Mesenchymal stem cell (in vitro differentiated cells and primary cell): ENCODE data around the gene CAMK1G.

Experiments
- DNase-seq: peaks from one replicate; pipeline ENCODE4 v3.0.0-alpha.2; 2013
- H2AFZ ChIP-seq: one replicate; pipeline ENCODE4 v1.6.1; 2013; ENCODE audit warnings: low read depth, mild to moderate bottlenecking, control low read depth, inconsistent platforms, low read length, moderate library complexity
- H2AK5ac ChIP-seq: 2 replicates; pipeline ENCODE4 v1.6.1; 2013; ENCODE audit warnings: low read length, moderate library complexity, mild to moderate bottlenecking, inconsistent platforms; ENCODE audit not compliant: severe bottlenecking
- H2BK120ac ChIP-seq: one replicate; pipeline ENCODE4 v1.6.1; 2013; ENCODE audit warnings: low read depth, mild to moderate bottlenecking, inconsistent platforms, low read length, moderate library complexity
- H2BK12ac ChIP-seq, 2 experiments: one replicate each; pipeline ENCODE4 v1.6.1; 2013; ENCODE audit warnings: inconsistent platforms in 2 of 2, low read length in 2 of 2, mild to moderate bottlenecking in 2 of 2, moderate library complexity in 2 of 2, control low read depth in 1 of 2
- H2BK15ac ChIP-seq: one replicate; pipeline ENCODE4 v1.6.1; 2013; ENCODE audit warnings: mild to moderate bottlenecking, low read depth, inconsistent platforms; ENCODE audit not compliant: poor library complexity, severe bottlenecking
- H2BK5ac ChIP-seq: 2 replicates; pipeline ENCODE4 v1.6.1; 2013; ENCODE audit warnings: low read depth, mild to moderate bottlenecking, low read length, control low read depth, inconsistent platforms; ENCODE audit not compliant: poor library complexity, severe bottlenecking
- H3K14ac ChIP-seq, 2 experiments: one replicate each; pipeline ENCODE4 v1.6.1; 2013; ENCODE audit warnings: inconsistent platforms in 2 of 2, low read length in 2 of 2, control low read depth in 1 of 2, mild to moderate bottlenecking in 1 of 2, moderate library complexity in 1 of 2
- H3K18ac ChIP-seq, 2 experiments: one replicate each; pipeline ENCODE4 v1.6.1; 2013; ENCODE audit warnings: inconsistent platforms in 2 of 2, low read length in 2 of 2, control low read depth in 1 of 2, low read depth in 1 of 2, mild to moderate bottlenecking in 1 of 2
- H3K23ac ChIP-seq, 2 experiments: one replicate each; pipeline ENCODE4 v1.6.1; 2013; ENCODE audit warnings: inconsistent platforms in 2 of 2, low read length in 2 of 2, mild to moderate bottlenecking in 2 of 2, moderate library complexity in 2 of 2, control low read depth in 1 of 2
- H3K27ac ChIP-seq: 2 replicates; pipeline ENCODE4 v1.5.1; 2013; ENCODE audit warnings: mild to moderate bottlenecking, moderate library complexity, low read length, control low read depth, inconsistent platforms; ENCODE audit not compliant: poor library complexity, severe bottlenecking
- H3K27me3 ChIP-seq, 2 experiments: 2 replicates each; pipeline versions ENCODE4 v1.6.1 to v1.7.0; 2013; ENCODE audit warnings: low read length in 2 of 2, mild to moderate bottlenecking in 2 of 2, moderate library complexity in 2 of 2, control low read depth in 1 of 2, inconsistent platforms in 1 of 2; ENCODE audit not compliant: control insufficient read depth in 1 of 2, insufficient read depth in 1 of 2
- H3K36me3 ChIP-seq, 2 experiments: 2 replicates each; pipeline versions ENCODE4 v1.6.1 to v1.7.0; 2013; ENCODE audit warnings: low read length in 2 of 2, control low read depth in 1 of 2, inconsistent platforms in 1 of 2, low read depth in 1 of 2, mild to moderate bottlenecking in 1 of 2; ENCODE audit not compliant: insufficient read depth in 2 of 2, control insufficient read depth in 1 of 2
- H3K4ac ChIP-seq, 2 experiments: one replicate each; pipeline ENCODE4 v1.6.1; 2013; ENCODE audit warnings: inconsistent platforms in 2 of 2, low read length in 2 of 2, mild to moderate bottlenecking in 2 of 2, moderate library complexity in 2 of 2, control low read depth in 1 of 2, low read depth in 1 of 2
- H3K4me1 ChIP-seq: 2 replicates; pipeline ENCODE4 v1.6.1; 2013; ENCODE audit warnings: low read depth, low read length, control low read depth; ENCODE audit not compliant: control insufficient read depth, insufficient read depth
- H3K4me2 ChIP-seq: 2 replicates; pipeline ENCODE4 v1.6.1; 2013; ENCODE audit warnings: low read length, mild to moderate bottlenecking, inconsistent platforms; ENCODE audit not compliant: poor library complexity, severe bottlenecking
- H3K4me3 ChIP-seq, 2 experiments: 2 replicates each; pipeline versions ENCODE4 v1.5.1 to v1.7.0; 2013; ENCODE audit warnings: low read length in 2 of 2, mild to moderate bottlenecking in 2 of 2, control low read depth in 1 of 2, low read depth in 1 of 2; ENCODE audit not compliant: insufficient read depth in 1 of 2
- H3K79me1 ChIP-seq: replicated peaks from 2 replicates; pipeline ENCODE4 v1.6.1; 2013; ENCODE audit warnings: mild to moderate bottlenecking, control low read depth, low read length, inconsistent platforms; ENCODE audit not compliant: poor library complexity, severe bottlenecking
- H3K9ac ChIP-seq: 2 replicates; pipeline ENCODE4 v1.7.0; 2013; ENCODE audit warnings: mild to moderate bottlenecking, low read length, moderate library complexity
- H3K9me3 ChIP-seq: 2 replicates; pipeline ENCODE4 v1.7.0; 2013; ENCODE audit warnings: mild to moderate bottlenecking, low read length; ENCODE audit not compliant: control insufficient read depth
- H4K8ac ChIP-seq: one replicate; pipeline ENCODE4 v1.6.1; 2013; ENCODE audit warnings: inconsistent platforms, mild to moderate bottlenecking, low read length, moderate library complexity
- H4K91ac ChIP-seq: one replicate; pipeline ENCODE4 v1.6.1; 2013; ENCODE audit warnings: mild to moderate bottlenecking, low read length, inconsistent platforms
- WGBS: methylation state at CpG from one replicate; pipeline ENCODE4 v1.1.7; 2013; ENCODE audit warnings: mixed read lengths; 5-methylcytosine and 5-hydroxymethylcytosine counted together

The CAMK1G gene

DNA sequence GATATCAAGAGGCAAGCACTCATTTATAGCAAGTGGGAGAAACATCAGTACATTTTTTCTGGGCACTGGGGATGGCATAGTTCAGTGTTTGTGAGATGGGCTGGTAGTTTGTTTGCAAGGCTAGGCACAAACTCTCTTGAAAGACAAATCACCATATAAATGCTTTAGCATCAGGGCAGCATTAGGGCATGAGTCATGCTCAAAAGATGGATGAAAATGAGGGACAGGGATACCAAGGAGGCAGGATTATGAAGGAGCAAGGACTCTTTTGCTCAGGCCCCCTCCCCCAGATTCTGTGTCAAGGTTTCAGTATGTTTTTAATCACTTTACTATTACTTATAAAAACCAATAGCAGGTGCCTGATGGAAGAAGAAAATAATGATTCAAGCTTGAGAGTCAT, 43.9 kb upstream of the CAMK1G start:
- Histone ChIP-seq H2AFZ (no peak overlapping the region), H2AK5ac (no peak overlapping the region), H2BK12ac (no peak overlapping the region), H3K4me3 (no peak overlapping the region), H3K9me3 (no peaks in the 10 kb centered on the region), H3K4me2 (no peak overlapping the region), H3K14ac (no peak overlapping the region), H3K36me3 (no peaks in the 10 kb centered on the region), H3K4ac (no peak overlapping the region), H3K9ac (no peak overlapping the region), H3K4me1 (no peaks in the 10 kb centered on the region), H2BK5ac (no peak overlapping the region), H3K27ac (no peak overlapping the region), H3K79me1 (no peaks in the 10 kb centered on the region), H4K91ac (no peak overlapping the region), H2BK120ac (no peak overlapping the region), H3K23ac (no peak overlapping the region), H4K8ac (no peak overlapping the region), H2BK15ac (no peak overlapping the region), H3K18ac (no peak overlapping the region), H3K27me3 (peaks cover 45 to 58% of the 10 kb centered on the region in 2 experiments)
- no peak for DNase-seq

DNA sequence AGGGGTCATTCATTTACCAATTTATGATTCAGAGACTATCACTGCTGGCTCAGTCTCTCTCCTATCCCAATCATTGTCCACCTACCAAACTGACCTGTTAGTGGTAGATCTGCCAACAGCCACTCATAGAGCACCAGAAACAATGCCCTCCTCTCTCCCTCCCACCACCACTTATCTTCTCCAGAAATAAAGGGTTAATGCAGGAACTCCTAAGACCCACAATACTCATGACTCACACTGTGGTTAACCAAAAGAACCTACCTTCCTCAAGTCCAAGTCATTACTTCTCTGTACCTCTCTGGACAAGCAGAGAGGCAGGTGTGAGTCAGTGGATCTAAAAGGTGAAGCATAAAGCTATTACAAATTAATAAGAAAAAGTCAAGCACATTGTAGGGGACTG, 40.9 kb upstream of the CAMK1G start:
- no peaks in the 10 kb centered on the region for H3K36me3 ChIP-seq

DNA sequence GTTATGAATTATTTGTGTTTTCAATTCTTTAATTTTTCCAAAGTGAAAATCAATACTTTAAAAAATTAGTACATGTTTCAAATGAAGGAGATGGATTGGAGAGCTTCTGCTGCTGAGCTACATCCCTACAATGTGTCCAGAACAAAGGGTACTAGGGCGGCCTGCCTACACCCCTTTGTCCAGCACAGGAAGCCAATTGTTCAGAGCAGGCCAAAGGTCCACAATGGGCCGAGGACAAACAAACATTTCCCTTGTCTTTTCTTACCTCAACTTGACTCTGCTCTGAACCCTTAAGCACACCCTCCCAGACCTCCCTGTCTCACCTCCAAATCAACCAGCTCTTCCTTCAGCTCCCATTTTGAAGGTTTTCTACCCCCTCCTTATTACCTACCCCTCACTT, 39.4 kb upstream of the CAMK1G start:
- Histone ChIP-seq H3K9ac (no peak overlapping the region), H3K4me2 (no peak overlapping the region), H3K18ac (no peak overlapping the region), H2BK5ac (no peak overlapping the region), H3K27me3 (peaks cover 14 to 44% of the 10 kb centered on the region in 2 experiments), H2BK15ac (no peak overlapping the region), H2AFZ (no peak overlapping the region), H4K8ac (no peak overlapping the region), H2BK12ac (no peak overlapping the region), H3K4me3 (no peak overlapping the region), H3K23ac (no peak overlapping the region), H3K36me3 (no peaks in the 10 kb centered on the region), H3K27ac (no peak overlapping the region), H2AK5ac (no peak overlapping the region), H3K79me1 (no peaks in the 10 kb centered on the region), H3K4ac (no peak overlapping the region), H2BK120ac (no peak overlapping the region), H3K9me3 (no peaks in the 10 kb centered on the region), H4K91ac (no peak overlapping the region), H3K14ac (no peak overlapping the region), H3K4me1 (no peaks in the 10 kb centered on the region)
- DNase-seq: no peak
- WGBS: 85% methylated on average over 2 of the region's 2 CpGs

More for the DNA sequence above, 40.9 kb upstream of the CAMK1G start:
- Histone ChIP-seq H3K23ac (no peak overlapping the region), H4K8ac (no peak overlapping the region), H2AFZ (no peak overlapping the region), H2BK15ac (no peak overlapping the region), H3K4me2 (no peak overlapping the region), H3K4me1 (no peaks in the 10 kb centered on the region), H2BK120ac (no peak overlapping the region), H3K4me3 (no peak overlapping the region), H3K18ac (no peak overlapping the region), H3K79me1 (no peaks in the 10 kb centered on the region), H3K4ac (no peak overlapping the region), H4K91ac (no peak overlapping the region), H3K27me3 (peaks cover 26 to 43% of the 10 kb centered on the region in 2 experiments), H2BK12ac (no peak overlapping the region), H2BK5ac (no peak overlapping the region), H3K14ac (no peak overlapping the region), H2AK5ac (no peak overlapping the region), H3K9ac (no peak overlapping the region), H3K9me3 (no peaks in the 10 kb centered on the region), H3K27ac (no peak overlapping the region)
- no peak for DNase-seq

DNA sequence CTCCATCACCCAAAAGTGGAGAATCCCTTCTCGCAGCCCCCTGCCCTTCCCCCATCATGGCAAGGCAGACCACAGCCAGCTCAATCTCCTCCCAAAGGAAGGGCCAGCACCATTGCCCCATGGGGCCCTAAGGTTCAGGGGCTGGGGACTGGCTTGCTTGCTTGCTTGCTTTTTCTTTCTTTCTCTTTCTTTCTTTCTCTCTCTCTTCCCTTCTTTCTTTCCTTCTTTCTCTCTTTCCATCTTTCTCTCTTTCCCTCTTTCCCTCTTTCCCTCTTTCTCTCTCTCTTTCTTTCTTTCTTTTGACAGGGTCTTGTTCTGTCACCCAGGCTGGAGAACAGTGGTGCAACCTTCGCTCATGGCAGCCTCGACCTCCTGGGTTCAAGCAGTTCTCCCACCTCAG, 38.1 kb upstream of the CAMK1G start:
- Histone ChIP-seq H3K23ac (no peak overlapping the region), H3K14ac (no peak overlapping the region), H3K4me2 (no peak overlapping the region), H3K27ac (no peak overlapping the region), H2AFZ (no peak overlapping the region), H2BK5ac (no peak overlapping the region), H4K8ac (no peak overlapping the region), H3K79me1 (no peaks in the 10 kb centered on the region), H3K4me1 (peaks cover 1% of the 10 kb centered on the region), H2BK15ac (no peak overlapping the region), H3K18ac (no peak overlapping the region), H2BK12ac (no peak overlapping the region), H3K36me3 (no peaks in the 10 kb centered on the region), H3K9ac (no peak overlapping the region), H3K27me3 (peaks cover 21 to 44% of the 10 kb centered on the region in 2 experiments), H3K9me3 (no peaks in the 10 kb centered on the region), H2AK5ac (no peak overlapping the region), H3K4me3 (no peak overlapping the region), H4K91ac (no peak overlapping the region), H2BK120ac (no peak overlapping the region), H3K4ac (no peak overlapping the region)
- no peak for DNase-seq
- WGBS: 80% methylated on average over 3 of the region's 3 CpGs
